Tongue (tissue), 2 donors: ENCODE results near the gene TMEM187. TPM values are rescaled to one million over a fixed set of nuclear protein-coding genes. Genes with fewer than 3 reads are reported as not detected.

ENCODE experiments used
- DNase-seq: peaks from one replicate; pipeline ENCODE4 v3.0.0-alpha.2; 2015
- total RNA-seq: library from RNA; depleted of rRNA; stranded (reverse); fragments of >200 nt; gene quantifications from one replicate; pipeline ENCODE4 v1.2.3, GENCODE V29; 2014

Gene TMEM187
- total RNA-seq = 9.4 TPM

GRCh38 chrX:153972368-153973126 is at the start of gene TMEM187:
TMEM187 (plus strand) TSS chrX:153972754; CDS start chrX:153982063, 9,309 bp downstream.
- peak; percentile 95 for DNase-seq

GRCh38 chrX:153922932-153923857 is 49.4 kb upstream of the TMEM187 start:
- DNase-seq = peak; percentile 76

- DNase-seq = no peak
Observed at GRCh38 chrX:153924149-153924861, 48.2 kb upstream of the TMEM187 start.

GRCh38 chrX:153925387-153925738 is 47.2 kb upstream of the TMEM187 start:
- DNase-seq = no peak

- no peak for DNase-seq
Observed at GRCh38 chrX:153925739-153926551, 46.6 kb upstream of the TMEM187 start, which contains the start of gene ARHGAP4. ARHGAP4 (minus strand) TSS chrX:153926264; CDS start chrX:153926202, 62 bp downstream.

GRCh38 chrX:153926552-153926857 is 46.0 kb upstream of the TMEM187 start:
- no peak for DNase-seq

GRCh38 chrX:153926858-153927671 is 45.5 kb upstream of the TMEM187 start:
- DNase-seq = peak; percentile 80

GRCh38 chrX:153927672-153927921 is 45.0 kb upstream of the TMEM187 start:
- DNase-seq = no peak

- DNase-seq = peak; percentile 98
Observed at GRCh38 chrX:153927922-153928760, 44.4 kb upstream of the TMEM187 start.

GRCh38 chrX:153928846-153929245 is 43.7 kb upstream of the TMEM187 start:
- DNase-seq = no peak

GRCh38 chrX:153929576-153929975 is 43.0 kb upstream of the TMEM187 start:
- DNase-seq = no peak

- DNase-seq = no peak
Observed at GRCh38 chrX:153930011-153930910, 42.3 kb upstream of the TMEM187 start.

- DNase-seq = no peak
Observed at GRCh38 chrX:153931151-153931550, 41.4 kb upstream of the TMEM187 start.

- DNase-seq = no peak
Observed at GRCh38 chrX:153931748-153932147, 40.8 kb upstream of the TMEM187 start.

GRCh38 chrX:153932220-153932915 is 40.2 kb upstream of the TMEM187 start:
- DNase-seq = no peak

- DNase-seq = no peak
Observed at GRCh38 chrX:153933748-153934147, 38.8 kb upstream of the TMEM187 start.

- no peak for DNase-seq
Observed at GRCh38 chrX:153934148-153934761, 38.3 kb upstream of the TMEM187 start.

- peak; percentile 85 for DNase-seq
Observed at GRCh38 chrX:153934762-153935325, 37.7 kb upstream of the TMEM187 start, which contains the start of gene NAA10. NAA10 (minus strand) TSS chrX:153935037; CDS start chrX:153934904, 133 bp downstream.
